Bronchial epithelial cell (primary cell): ENCODE measurements around the gene PDE4B. TPM values are rescaled to one million over a fixed set of nuclear protein-coding genes. Genes with fewer than 3 reads are reported as not detected.

ENCODE experiments used
- DNase-seq: peaks from one replicate; pipeline ENCODE4 v3.0.0-alpha.2; 2010; ENCODE audit warnings: low read depth
- FAIRE-seq: peaks from 2 replicates; lab custom pipeline; 2011; peaks lifted over from hg19 to GRCh38; lab: Jason Lieb, UNC
- H3K27me3 ChIP-seq: 2 replicates; pipeline ENCODE4 v1.5.1; 2011; ENCODE audit warnings: low read length; ENCODE audit not compliant: control insufficient read depth, insufficient read depth
- H3K36me3 ChIP-seq: 2 replicates; pipeline ENCODE4 v1.5.1; 2011; ENCODE audit warnings: low read length; ENCODE audit not compliant: control insufficient read depth, insufficient read depth
- H3K4me3 ChIP-seq: 2 replicates; pipeline ENCODE4 v1.5.1; 2011; ENCODE audit warnings: mild to moderate bottlenecking, low read depth, low read length, control low read depth
- total RNA-seq: library from RNA; depleted of rRNA; stranded (reverse); fragments of >200 nt; gene quantifications from 2 replicates; pipeline ENCODE4 v1.2.1, GENCODE V29; 2014
- TF ChIP-seq, protein P1 (sequence below): IDR thresholded peaks from 2 replicates; pipeline ENCODE4 v1.5.1; 2011; ENCODE audit warnings: mild to moderate bottlenecking, moderate library complexity, low read length, control low read depth, inconsistent platforms; ENCODE audit not compliant: insufficient read depth, severe bottlenecking

PDE4B gene
- total RNA-seq, 1 donor from 2014 or later: 0.26 TPM

DNA sequence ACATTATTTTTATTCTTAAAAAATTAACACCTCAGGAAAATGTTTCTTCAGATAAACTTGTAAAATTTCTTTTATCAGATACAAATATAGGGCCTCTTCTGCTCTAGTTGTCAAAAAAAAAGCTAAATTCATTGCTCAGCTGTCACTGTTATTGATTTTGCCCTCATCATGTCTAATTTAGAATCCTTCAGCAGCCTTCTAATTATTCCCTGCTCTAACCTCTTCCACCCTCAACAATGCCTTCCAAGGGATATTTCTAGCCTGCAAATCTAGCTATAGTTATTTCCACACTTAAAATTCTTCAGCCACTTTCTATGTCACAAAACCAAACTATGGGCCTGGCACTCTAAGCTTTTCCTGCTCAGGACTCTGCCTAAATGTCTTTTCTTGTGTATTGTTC, 25.2 kb downstream of the PDE4B start:
- Histone ChIP-seq H3K4me3 (no peak overlapping the region), H3K27me3 (no peaks in the 10 kb centered on the region), H3K36me3 (no peaks in the 10 kb centered on the region)
- TF ChIP-seq, protein P1, sequence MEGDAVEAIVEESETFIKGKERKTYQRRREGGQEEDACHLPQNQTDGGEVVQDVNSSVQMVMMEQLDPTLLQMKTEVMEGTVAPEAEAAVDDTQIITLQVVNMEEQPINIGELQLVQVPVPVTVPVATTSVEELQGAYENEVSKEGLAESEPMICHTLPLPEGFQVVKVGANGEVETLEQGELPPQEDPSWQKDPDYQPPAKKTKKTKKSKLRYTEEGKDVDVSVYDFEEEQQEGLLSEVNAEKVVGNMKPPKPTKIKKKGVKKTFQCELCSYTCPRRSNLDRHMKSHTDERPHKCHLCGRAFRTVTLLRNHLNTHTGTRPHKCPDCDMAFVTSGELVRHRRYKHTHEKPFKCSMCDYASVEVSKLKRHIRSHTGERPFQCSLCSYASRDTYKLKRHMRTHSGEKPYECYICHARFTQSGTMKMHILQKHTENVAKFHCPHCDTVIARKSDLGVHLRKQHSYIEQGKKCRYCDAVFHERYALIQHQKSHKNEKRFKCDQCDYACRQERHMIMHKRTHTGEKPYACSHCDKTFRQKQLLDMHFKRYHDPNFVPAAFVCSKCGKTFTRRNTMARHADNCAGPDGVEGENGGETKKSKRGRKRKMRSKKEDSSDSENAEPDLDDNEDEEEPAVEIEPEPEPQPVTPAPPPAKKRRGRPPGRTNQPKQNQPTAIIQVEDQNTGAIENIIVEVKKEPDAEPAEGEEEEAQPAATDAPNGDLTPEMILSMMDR: no peak
- FAIRE-seq (no peak), DNase-seq (no peak)

DNA sequence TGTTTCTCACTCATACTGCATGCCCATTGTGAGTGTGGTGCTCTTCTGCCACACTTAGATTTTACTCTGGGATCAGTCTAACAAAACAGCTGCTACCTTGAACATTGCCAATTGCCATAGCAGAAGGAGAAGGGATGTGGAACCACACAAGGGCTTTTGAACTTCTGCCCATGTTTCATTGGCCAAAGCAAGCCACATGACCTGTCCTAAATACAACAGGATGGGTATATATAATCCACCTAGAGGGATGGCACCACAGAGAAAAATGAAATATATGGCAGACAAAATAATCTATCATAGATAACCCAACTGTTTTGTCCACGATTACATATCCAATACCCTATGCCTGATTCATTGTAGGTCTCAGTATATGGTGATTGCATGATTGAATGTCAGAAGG, 26.3 kb downstream of the PDE4B start:
- Histone ChIP-seq H3K4me3 (no peak overlapping the region), H3K36me3 (no peaks in the 10 kb centered on the region), H3K27me3 (no peaks in the 10 kb centered on the region)
- no peak for DNase-seq
- TF ChIP-seq, protein P1: no peak
- no peak for FAIRE-seq

DNA sequence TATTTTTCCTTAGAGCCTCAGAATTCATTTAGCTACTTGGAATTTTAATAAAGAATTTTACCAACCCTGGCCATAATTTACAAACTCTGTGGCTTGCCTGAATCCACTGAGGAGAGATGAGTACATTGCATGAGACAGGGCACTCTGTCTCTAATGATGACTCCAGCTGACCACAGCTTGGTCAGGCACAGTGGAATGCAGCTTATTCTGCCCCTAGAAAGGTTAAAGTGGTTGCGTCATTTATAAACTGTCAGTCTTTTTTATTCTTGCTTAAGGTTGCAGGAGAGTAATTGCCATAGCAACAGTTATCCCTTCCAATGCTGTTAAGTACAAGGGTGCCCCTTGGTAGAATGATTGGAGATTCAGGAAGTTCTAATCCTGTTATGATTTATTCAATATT, 28.3 kb downstream of the PDE4B start:
- Histone ChIP-seq H3K27me3 (no peaks in the 10 kb centered on the region), H3K36me3 (no peaks in the 10 kb centered on the region), H3K4me3 (no peak overlapping the region)
- FAIRE-seq (no peak), DNase-seq (peak; percentile 7)
- TF ChIP-seq, protein P1: no peak

DNA sequence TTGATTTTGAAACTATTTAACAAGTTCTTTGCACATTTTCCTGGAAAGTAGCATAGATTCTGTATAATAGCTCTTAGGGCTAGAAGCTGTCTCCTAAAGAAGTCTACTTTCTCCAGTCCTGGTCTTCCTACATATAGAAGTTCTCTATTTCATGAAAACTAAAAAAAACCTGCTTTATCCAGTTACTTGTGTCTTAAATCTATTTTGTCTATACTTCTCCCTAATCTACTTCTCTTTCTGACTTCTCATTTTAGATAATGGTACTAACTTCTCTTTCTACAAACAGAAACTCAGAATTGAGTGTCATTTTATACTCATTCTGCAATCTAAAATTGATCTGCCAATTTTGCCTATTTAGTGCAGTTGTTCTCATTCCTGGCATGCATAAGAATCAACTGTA, 28.7 kb downstream of the PDE4B start:
- H3K36me3 ChIP-seq: no peaks in the 10 kb centered on the region
- no peak for FAIRE-seq
- TF ChIP-seq, protein P1: no peak
- no peaks in the 10 kb centered on the region for H3K27me3 ChIP-seq
- no peak for DNase-seq
- H3K4me3 ChIP-seq: no peak overlapping the region

DNA sequence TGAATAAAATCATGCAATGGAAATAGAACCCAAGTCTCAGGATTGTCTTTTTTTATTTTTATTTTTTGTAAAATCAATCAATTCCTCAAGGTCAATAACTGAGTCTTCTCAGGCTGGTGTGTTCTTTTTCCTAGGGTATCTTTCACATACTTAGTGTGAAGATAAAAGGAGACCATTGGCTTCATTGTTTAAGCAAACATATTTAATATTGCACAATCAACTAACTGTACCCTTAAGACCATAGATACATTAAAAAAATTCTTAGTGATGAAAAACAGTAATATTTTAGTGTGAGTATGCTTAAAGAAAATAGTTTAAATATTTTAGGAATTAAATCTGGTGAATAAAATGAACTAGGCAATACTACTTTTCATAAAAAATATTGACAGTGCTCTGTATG, 31.4 kb downstream of the PDE4B start:
- Histone ChIP-seq H3K27me3 (no peaks in the 10 kb centered on the region), H3K4me3 (no peak overlapping the region), H3K36me3 (no peaks in the 10 kb centered on the region)
- FAIRE-seq (no peak), DNase-seq (no peak)
- TF ChIP-seq, protein P1: no peak

DNA sequence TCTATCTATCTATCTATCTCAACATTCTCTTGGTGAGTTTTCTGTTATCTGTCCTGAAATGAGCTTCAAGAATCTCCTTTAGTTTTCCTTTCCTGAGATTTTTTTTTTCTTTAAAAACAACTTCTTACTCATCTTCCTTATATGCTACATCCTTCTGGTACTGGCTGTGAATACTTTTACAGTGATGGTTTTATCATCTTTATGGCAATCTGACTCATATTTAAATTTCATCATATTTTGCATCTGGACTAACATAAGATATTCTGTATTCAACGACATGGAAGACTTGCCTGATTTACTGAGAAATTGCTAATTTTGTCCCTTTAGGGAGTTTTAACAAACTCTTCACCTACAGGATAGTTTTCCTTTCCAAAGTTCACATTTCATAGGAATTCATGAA, 33.0 kb downstream of the PDE4B start:
- Histone ChIP-seq H3K27me3 (no peaks in the 10 kb centered on the region), H3K36me3 (no peaks in the 10 kb centered on the region), H3K4me3 (no peak overlapping the region)
- DNase-seq (peak; percentile 10), FAIRE-seq (no peak)
- TF ChIP-seq, protein P1: no peak
